CD4-positive, alpha-beta T cell (primary cell): ENCODE data around the gene TIGIT. TPM values are rescaled to one million over a fixed set of nuclear protein-coding genes. Genes with fewer than 3 reads are reported as not detected.
A peak's percentile ranks its signal among the peaks of the same experiment; 100 is the strongest.

Experiments
- ATAC-seq: fragments of 200-7000 bp; cut with Tn5 transposase; one replicate; pipeline ENCODE4 v1.10.0; 2022; ENCODE audit warnings: mild to moderate bottlenecking; ENCODE audit not compliant: poor library complexity
- CTCF ChIA-PET: fragments of 350-600 bp; sonication (Branson Sonifier 250); formaldehyde crosslinking; loops from one replicate; lab custom pipeline; 2021; ENCODE audit warnings: antibody characterized with exemption, inconsistent platforms; lab: Charles Lee
- POLR2A ChIA-PET: fragments of 350-600 bp; sonication (Branson Sonifier 250); formaldehyde crosslinking; loops from one replicate; lab custom pipeline; 2021; ENCODE audit warnings: antibody characterized with exemption, inconsistent platforms; lab: Charles Lee
- DNase-seq, 14 experiments: peaks; one replicate each; pipeline ENCODE4 v3.0.0-alpha.2; 2013 to 2020; ENCODE audit warnings: mixed read lengths in 2 of 14
- H3K27ac ChIP-seq, 2 donors: one replicate each; pipeline versions ENCODE4 v1.5.1 to v1.7.0; 2013; ENCODE audit warnings: low read length in 2 of 2, low read depth in 1 of 2, mild to moderate bottlenecking in 1 of 2
- H3K27me3 ChIP-seq, 2 experiments: 1 replicate in 1 of 2; 2 replicates in 1 of 2; pipeline versions ENCODE4 v1.6.1 to v1.7.0; 2013; ENCODE audit warnings: low read length in 2 of 2, control low read depth in 1 of 2, mild to moderate bottlenecking in 1 of 2, moderate library complexity in 1 of 2; ENCODE audit not compliant: insufficient read depth in 2 of 2, control insufficient read depth in 1 of 2
- H3K36me3 ChIP-seq: one replicate; pipeline ENCODE4 v1.6.1; 2013; ENCODE audit warnings: low read length, control low read depth; ENCODE audit not compliant: insufficient read depth
- H3K4me1 ChIP-seq: one replicate; pipeline ENCODE4 v1.6.1; 2013; ENCODE audit warnings: low read length, control low read depth; ENCODE audit not compliant: insufficient read depth
- H3K4me3 ChIP-seq: one replicate; pipeline ENCODE4 v1.5.1; 2013; ENCODE audit warnings: mild to moderate bottlenecking, low read length, moderate library complexity
- H3K9me3 ChIP-seq, 2 experiments: 1 replicate in 1 of 2; 2 replicates in 1 of 2; pipeline versions ENCODE4 v1.6.1 to v1.7.0; 2013; ENCODE audit warnings: low read length in 2 of 2, mild to moderate bottlenecking in 2 of 2, control low read depth in 1 of 2, moderate library complexity in 1 of 2; ENCODE audit not compliant: control insufficient read depth in 1 of 2, insufficient read depth in 1 of 2
- H3K27ac Mint-ChIP-seq: one replicate; pipeline ENCODE4 v1.8.0; 2020; ENCODE audit warnings: mixed read lengths
- H3K27me3 Mint-ChIP-seq: one replicate; pipeline ENCODE4 v1.8.0; 2021; ENCODE audit warnings: mixed read lengths
- H3K36me3 Mint-ChIP-seq: one replicate; pipeline ENCODE4 v1.8.0; 2021; ENCODE audit warnings: low read depth, mixed read lengths
- H3K4me1 Mint-ChIP-seq: one replicate; pipeline ENCODE4 v1.8.0; 2021; ENCODE audit warnings: low read depth, mixed read lengths
- H3K4me3 Mint-ChIP-seq: one replicate; pipeline ENCODE4 v1.8.0; 2020; ENCODE audit warnings: mild to moderate bottlenecking, mixed read lengths
- H3K9me3 Mint-ChIP-seq: one replicate; pipeline ENCODE4 v1.8.0; 2020; ENCODE audit warnings: mixed read lengths
- intact Hi-C, 2 experiments: fragments of 100-400 bp; cut with DNase I in 1 of 2; cut with micrococcal nuclease in 1 of 2; formaldehyde crosslinking; loops; one replicate each; pipeline versions ENCODE4 v1.15.1 to v1.9.0; 2023 to 2025; cut with DNase I, micrococcal nuclease
- total RNA-seq, 174 experiments: library from RNA in 2 of 174; stranded (reverse) in 2 of 174; gene quantifications; one replicate each; pipeline ENCODE4 v1.2.3 and lab custom pipeline; 2021 to 2026
- TF ChIP-seq, protein P1 (sequence below): fragments of 200-600 bp; IDR thresholded peaks from one replicate; pipeline ENCODE4 v1.8.0; 2022; ENCODE audit warnings: antibody characterized with exemption, mild to moderate bottlenecking

The TIGIT gene
- total RNA-seq, 2 experiments from 2014 or later, result 3.5 to 4.2 TPM

- no peaks in the 10 kb centered on the region for H3K9me3 ChIP-seq
- no peak overlapping the region for H3K4me3 ChIP-seq
- H3K36me3 Mint-ChIP-seq, result peaks cover 5% of the 10 kb centered on the region
- CTCF ChIA-PET, result interaction anchor here (0.9 to 1.3 kb wide), 3 partner anchors 9 to 23 kb away, joined by 4 to 5 read pairs (median 4); no protein-coding TSS in a partner anchor
- no peak for ATAC-seq
- H3K27me3 Mint-ChIP-seq, result no peaks in the 10 kb centered on the region
- intact Hi-C loops, result no loop called here
- peaks cover 48% of the 10 kb centered on the region for H3K4me1 Mint-ChIP-seq
- H3K9me3 Mint-ChIP-seq, result no peaks in the 10 kb centered on the region
- TF ChIP-seq, protein P1, sequence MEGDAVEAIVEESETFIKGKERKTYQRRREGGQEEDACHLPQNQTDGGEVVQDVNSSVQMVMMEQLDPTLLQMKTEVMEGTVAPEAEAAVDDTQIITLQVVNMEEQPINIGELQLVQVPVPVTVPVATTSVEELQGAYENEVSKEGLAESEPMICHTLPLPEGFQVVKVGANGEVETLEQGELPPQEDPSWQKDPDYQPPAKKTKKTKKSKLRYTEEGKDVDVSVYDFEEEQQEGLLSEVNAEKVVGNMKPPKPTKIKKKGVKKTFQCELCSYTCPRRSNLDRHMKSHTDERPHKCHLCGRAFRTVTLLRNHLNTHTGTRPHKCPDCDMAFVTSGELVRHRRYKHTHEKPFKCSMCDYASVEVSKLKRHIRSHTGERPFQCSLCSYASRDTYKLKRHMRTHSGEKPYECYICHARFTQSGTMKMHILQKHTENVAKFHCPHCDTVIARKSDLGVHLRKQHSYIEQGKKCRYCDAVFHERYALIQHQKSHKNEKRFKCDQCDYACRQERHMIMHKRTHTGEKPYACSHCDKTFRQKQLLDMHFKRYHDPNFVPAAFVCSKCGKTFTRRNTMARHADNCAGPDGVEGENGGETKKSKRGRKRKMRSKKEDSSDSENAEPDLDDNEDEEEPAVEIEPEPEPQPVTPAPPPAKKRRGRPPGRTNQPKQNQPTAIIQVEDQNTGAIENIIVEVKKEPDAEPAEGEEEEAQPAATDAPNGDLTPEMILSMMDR, result no peak
- no peaks in the 10 kb centered on the region for H3K36me3 ChIP-seq
- H3K27me3 ChIP-seq, result no peaks in the 10 kb centered on the region
- peaks cover 41% of the 10 kb centered on the region for H3K4me1 ChIP-seq
- H3K4me3 Mint-ChIP-seq, result no peak overlapping the region
- peak in 1 of 14 experiments; percentile 39 for DNase-seq
- POLR2A ChIA-PET, result interaction anchor here (0.6 to 1.2 kb wide), 3 partner anchors 9 to 469 kb away, joined by 3 read pairs; no protein-coding TSS in a partner anchor
- H3K27ac Mint-ChIP-seq, result no peak overlapping the region
- H3K27ac ChIP-seq, result no peak overlapping the region
These were observed 19.6 kb downstream of the TIGIT start for GRCh38 chr3:114313426-114313825.

GRCh38 chr3:114314282-114314681, 20.5 kb downstream of the TIGIT start:
- Mint-ChIP-seq H3K9me3 (no peaks in the 10 kb centered on the region), H3K36me3 (peaks cover 5% of the 10 kb centered on the region), H3K4me3 (no peak overlapping the region), H3K4me1 (peaks cover 40% of the 10 kb centered on the region), H3K27ac (no peak overlapping the region), H3K27me3 (no peaks in the 10 kb centered on the region)
- H3K36me3 ChIP-seq, result no peaks in the 10 kb centered on the region
- ChIA-PET CTCF (interaction anchor here (1.3 kb wide), 1 partner anchor 24 kb away, joined by 5 read pairs; no protein-coding TSS in a partner anchor), POLR2A (interaction anchor here (1.0 to 1.2 kb wide), 2 partner anchors 8 to 15 kb away, joined by 3 read pairs; no protein-coding TSS in a partner anchor)
- H3K4me3 ChIP-seq, result no peak overlapping the region
- H3K4me1 ChIP-seq, result peaks cover 33% of the 10 kb centered on the region
- ATAC-seq (no peak), DNase-seq (peak in 1 of 14 experiments; percentile 43)
- H3K27ac ChIP-seq, result no peak overlapping the region
- H3K27me3 ChIP-seq, result no peaks in the 10 kb centered on the region
- intact Hi-C loops, result no loop called here
- no peaks in the 10 kb centered on the region for H3K9me3 ChIP-seq
- TF ChIP-seq, protein P1, result no peak

GRCh38 chr3:114318295-114318694, 24.5 kb downstream of the TIGIT start:
- H3K4me3 Mint-ChIP-seq, result no peak overlapping the region
- no peaks in the 10 kb centered on the region for H3K36me3 ChIP-seq
- H3K27me3 Mint-ChIP-seq, result no peaks in the 10 kb centered on the region
- ATAC-seq (no peak), DNase-seq (no peak)
- H3K4me1 Mint-ChIP-seq, result peaks cover 36% of the 10 kb centered on the region
- intact Hi-C loops, result no loop called here
- CTCF ChIA-PET, result no interaction called here
- POLR2A ChIA-PET, result interaction anchor here (0.7 kb wide), 1 partner anchor 105 kb away, joined by 3 read pairs; no protein-coding TSS in a partner anchor
- H3K4me3 ChIP-seq, result no peak overlapping the region
- no peak overlapping the region for H3K27ac Mint-ChIP-seq
- H3K4me1 ChIP-seq, result peaks cover 22% of the 10 kb centered on the region
- H3K9me3 ChIP-seq, result no peaks in the 10 kb centered on the region
- H3K9me3 Mint-ChIP-seq, result no peaks in the 10 kb centered on the region
- TF ChIP-seq, protein P1, result no peak
- H3K27ac ChIP-seq, result no peak overlapping the region
- H3K36me3 Mint-ChIP-seq, result peaks cover 5% of the 10 kb centered on the region
- H3K27me3 ChIP-seq, result no peaks in the 10 kb centered on the region
